ENCODE measurements around the gene IGFALS.
"Not testable (repeated sequence)": the region's sequence is repeated elsewhere in the genome, so short reads cannot be mapped to it uniquely, and the experiment has no call there.

Gene IGFALS

DNA sequence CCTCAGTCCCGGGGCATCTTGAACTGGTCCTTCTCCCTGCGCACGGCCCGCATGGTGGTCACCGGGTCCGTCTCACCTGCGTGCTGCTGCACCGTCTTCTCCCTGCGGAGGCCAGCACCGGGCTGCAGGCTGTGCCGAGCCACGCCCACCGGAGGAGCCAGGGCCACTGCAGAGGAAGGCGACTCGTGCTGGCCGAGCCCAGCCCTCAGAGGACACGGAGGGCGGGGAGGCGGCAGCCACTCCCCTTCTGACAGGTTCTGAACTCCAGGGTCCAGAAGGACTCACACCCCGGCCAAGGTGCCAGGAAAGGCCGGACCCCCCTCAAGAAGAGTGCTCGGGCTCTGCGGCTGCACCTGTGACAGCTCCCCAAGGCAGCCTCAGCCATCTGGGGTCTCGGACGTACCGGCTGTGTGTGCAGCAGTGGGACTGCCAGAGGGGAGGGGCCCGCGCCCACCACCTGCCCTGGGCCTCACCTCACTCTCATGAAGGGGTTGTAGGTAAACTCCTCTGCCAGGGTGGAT is 15.8 kb upstream of the IGFALS start:
- H3K9me3 Mint-ChIP-seq, result no peaks in the 10 kb centered on the region
- H3K36me3 Mint-ChIP-seq (ENCODE audit: low read depth), result peaks cover 36% of the 10 kb centered on the region
- H3K4me3 Mint-ChIP-seq, result no peak overlapping the region
- no peak overlapping the region for H3K27ac Mint-ChIP-seq
- no peaks in the 10 kb centered on the region for H3K4me1 Mint-ChIP-seq
- no peak for TF ChIP-seq CTCF (IDR thresholded peaks at IDR 0.05; ENCODE audit: unreplicated experiment in 3 of 3)
- no peaks in the 10 kb centered on the region for H3K27me3 Mint-ChIP-seq (ENCODE audit: low read depth)

DNA sequence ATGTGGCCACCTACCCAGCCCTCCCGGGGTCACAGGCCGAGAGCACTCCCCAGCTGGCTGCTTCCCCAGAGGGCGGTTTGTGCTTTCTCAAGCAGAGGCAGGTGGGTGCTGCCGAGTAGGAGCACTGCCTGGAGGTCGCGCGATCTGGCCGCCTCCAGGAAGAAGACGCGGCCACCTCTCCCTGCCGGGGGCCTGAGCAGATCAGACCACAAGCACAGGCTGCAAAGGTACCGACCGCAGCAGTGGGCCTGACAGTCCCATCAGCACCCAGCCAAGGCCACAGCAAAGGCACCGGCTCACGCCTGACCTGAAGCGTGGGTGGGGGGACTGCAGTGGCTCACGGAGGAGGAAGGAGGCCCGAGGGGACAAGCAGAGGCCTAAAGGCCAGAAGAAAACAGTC is 15.2 kb upstream of the IGFALS start:
- H3K4me3 Mint-ChIP-seq, result no peak overlapping the region
- H3K27ac Mint-ChIP-seq, result no peak overlapping the region
- TF ChIP-seq CTCF (IDR thresholded peaks at IDR 0.05; ENCODE audit: unreplicated experiment in 3 of 3), result no peak
- no peaks in the 10 kb centered on the region for H3K27me3 Mint-ChIP-seq (ENCODE audit: low read depth)
- no peaks in the 10 kb centered on the region for H3K9me3 Mint-ChIP-seq
- H3K4me1 Mint-ChIP-seq, result no peaks in the 10 kb centered on the region
- H3K36me3 Mint-ChIP-seq (ENCODE audit: low read depth), result peaks cover 33% of the 10 kb centered on the region

GRCh38 chr16:1807626-1808025 is 14.1 kb upstream of the IGFALS start:
- H3K27ac Mint-ChIP-seq, result no peak overlapping the region
- no peak overlapping the region for H3K4me3 Mint-ChIP-seq
- no peaks in the 10 kb centered on the region for H3K9me3 Mint-ChIP-seq
- peaks cover 27% of the 10 kb centered on the region for H3K36me3 Mint-ChIP-seq (ENCODE audit: low read depth)
- no peak for TF ChIP-seq CTCF (IDR thresholded peaks at IDR 0.05; ENCODE audit: unreplicated experiment in 3 of 3)
- H3K4me1 Mint-ChIP-seq, result no peaks in the 10 kb centered on the region
- H3K27me3 Mint-ChIP-seq (ENCODE audit: low read depth), result no peaks in the 10 kb centered on the region

DNA sequence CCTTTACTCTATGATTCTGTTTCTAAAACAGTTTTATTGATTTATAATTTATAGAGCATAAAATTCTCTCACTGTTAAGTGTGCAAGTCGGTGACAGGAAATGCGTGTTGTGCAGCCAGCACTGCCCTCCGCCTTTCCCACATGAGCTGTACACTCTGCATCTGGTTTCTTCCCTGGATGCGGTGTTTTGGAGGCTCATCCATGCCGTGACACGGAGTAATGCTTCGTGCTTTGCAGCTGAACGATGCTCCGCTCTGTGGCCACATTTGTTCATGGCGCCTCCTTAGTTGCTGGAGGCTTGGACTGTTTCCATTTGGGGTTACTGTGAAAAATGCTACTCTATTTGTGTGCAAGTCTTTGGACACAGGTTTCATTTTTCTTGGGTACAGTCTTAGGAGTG is 7.2 kb upstream of the IGFALS start:
- Mint-ChIP-seq H3K36me3 (ENCODE audit: low read depth) (peaks cover 32% of the 10 kb centered on the region), H3K9me3 (peaks cover 21% of the 10 kb centered on the region), H3K4me3 (no peak overlapping the region), H3K27ac (no peak overlapping the region), H3K27me3 (ENCODE audit: low read depth) (no peaks in the 10 kb centered on the region), H3K4me1 (no peaks in the 10 kb centered on the region)
- no peak for TF ChIP-seq CTCF (IDR thresholded peaks at IDR 0.05; ENCODE audit: unreplicated experiment in 3 of 3)

- not testable (repeated sequence) for H3K4me3 Mint-ChIP-seq; H3K27me3 Mint-ChIP-seq (ENCODE audit: low read depth); H3K27ac Mint-ChIP-seq; H3K4me1 Mint-ChIP-seq
- Mint-ChIP-seq H3K36me3 (ENCODE audit: low read depth) (peaks cover 23% of the 10 kb centered on the region), H3K9me3 (peaks cover 21% of the 10 kb centered on the region)
Observed at GRCh38 chr16:1799263-1799662, 5.8 kb upstream of the IGFALS start.

- H3K4me3 Mint-ChIP-seq, result no peak overlapping the region
- peaks cover 15% of the 10 kb centered on the region for H3K9me3 Mint-ChIP-seq
- no peaks in the 10 kb centered on the region for H3K4me1 Mint-ChIP-seq
- no peak overlapping the region for H3K27ac Mint-ChIP-seq
- no peak for TF ChIP-seq CTCF (IDR thresholded peaks at IDR 0.05; ENCODE audit: unreplicated experiment in 3 of 3)
- peaks cover 16% of the 10 kb centered on the region for H3K36me3 Mint-ChIP-seq (ENCODE audit: low read depth)
- H3K27me3 Mint-ChIP-seq (ENCODE audit: low read depth), result no peaks in the 10 kb centered on the region
Observed at GRCh38 chr16:1794908-1795666, 1.6 kb upstream of the IGFALS start.
